Calu3 (cell line): ENCODE results near the gene ZNF580. TPM values are rescaled to one million over a fixed set of nuclear protein-coding genes. Genes with fewer than 3 reads are reported as not detected.

Source experiments
- BruUV-seq: library from RNA; stranded (reverse); fragments of 400-500 nt; replicated peaks from 2 replicates; lab custom pipeline; 2021; lab: Mats Ljungman, UMichigan
- CTCF ChIA-PET: fragments of 300-600 bp; sonication (Branson Sonifier 250); formaldehyde crosslinking; loops from one replicate; lab custom pipeline; 2022; ENCODE audit warnings: antibody characterized with exemption; lab: Charles Lee
- DNase-seq: peaks from one replicate; pipeline ENCODE4 v3.0.0; 2022
- H3K27ac Mint-ChIP-seq: one replicate; pipeline ENCODE4 v1.8.0; 2022; ENCODE audit warnings: mixed read lengths; ENCODE audit not compliant: unreplicated experiment
- H3K27me3 Mint-ChIP-seq: one replicate; pipeline ENCODE4 v1.8.0; 2022; ENCODE audit warnings: mixed read lengths; ENCODE audit not compliant: unreplicated experiment
- H3K36me3 Mint-ChIP-seq: one replicate; pipeline ENCODE4 v1.8.0; 2022; ENCODE audit warnings: mild to moderate bottlenecking, moderate library complexity, mixed read lengths; ENCODE audit not compliant: insufficient read depth, unreplicated experiment
- H3K4me1 Mint-ChIP-seq: one replicate; pipeline ENCODE4 v1.8.0; 2022; ENCODE audit warnings: mild to moderate bottlenecking, low read depth, mixed read lengths; ENCODE audit not compliant: unreplicated experiment
- H3K4me3 Mint-ChIP-seq: one replicate; pipeline ENCODE4 v1.8.0; 2022; ENCODE audit warnings: mild to moderate bottlenecking, low read depth, moderate library complexity, mixed read lengths; ENCODE audit not compliant: unreplicated experiment
- H3K9me3 Mint-ChIP-seq: one replicate; pipeline ENCODE4 v1.8.0; 2022; ENCODE audit warnings: low read depth, mixed read lengths; ENCODE audit not compliant: unreplicated experiment
- intact Hi-C: fragments of 100-400 bp; cut with micrococcal nuclease; formaldehyde crosslinking; loops from one replicate; pipeline ENCODE4 v1.10.0; 2022; ENCODE audit not compliant: unreplicated experiment
- total RNA-seq: library from RNA; stranded (reverse); gene quantifications from 2 replicates; pipeline ENCODE4 v1.2.3, GENCODE V29; 2022
- TF ChIP-seq, protein P1 (sequence below): fragments of 200-600 bp; IDR thresholded peaks from one replicate; pipeline ENCODE4 v1.8.0; 2022; ENCODE audit warnings: antibody characterized with exemption; ENCODE audit not compliant: unreplicated experiment

The ZNF580 gene
- total RNA-seq, 1 experiment from 2014 or later: 35.6 TPM

DNA sequence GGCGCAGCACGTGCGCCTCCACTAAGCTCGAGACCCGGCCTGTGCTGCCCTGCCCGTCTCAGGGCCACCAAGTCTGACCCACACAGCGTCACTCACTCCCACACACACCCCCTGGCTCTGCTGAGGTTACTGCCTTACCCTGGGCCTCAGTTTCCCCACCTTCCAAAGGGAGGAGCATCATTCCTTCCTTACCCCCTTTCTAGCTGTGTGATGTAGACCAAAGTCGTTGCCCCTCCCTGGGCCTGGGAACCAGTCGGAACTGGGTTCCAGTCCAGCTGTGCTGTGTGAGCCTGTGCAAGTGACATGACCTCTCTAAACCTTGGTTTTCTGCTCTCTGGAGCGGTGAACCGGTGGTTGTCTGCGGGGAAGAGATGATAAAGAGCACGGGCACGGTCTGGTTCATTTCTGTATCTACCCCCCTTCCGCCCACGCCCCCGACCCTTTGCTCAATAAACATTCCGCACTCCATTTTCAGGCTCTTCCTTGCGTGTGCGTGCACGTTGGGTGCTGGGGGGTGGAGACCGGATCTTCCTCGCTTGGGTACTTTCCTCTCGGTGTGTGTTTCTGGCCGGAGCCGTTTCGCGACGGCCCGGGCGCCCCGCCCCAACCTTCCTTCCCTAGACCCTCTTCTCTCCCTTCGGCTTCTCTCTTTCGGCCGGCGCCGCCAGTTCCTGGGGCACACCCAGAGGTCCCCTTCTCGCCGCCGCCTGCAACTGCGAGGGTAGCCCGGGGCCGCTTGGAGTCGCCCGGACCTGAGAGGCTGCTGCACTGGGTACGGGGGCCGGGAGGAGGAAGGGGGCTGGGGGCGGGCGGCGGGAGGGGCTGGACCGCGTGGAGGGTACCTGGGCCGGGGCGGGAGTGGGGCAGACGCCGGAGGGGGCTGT lies 2.4 kb downstream of the ZNF580 start, which contains the start of gene ZNF581:
ZNF581 (plus strand) TSS at position 647 of the 884 bp plus-strand sequence. CDS start 923 bp downstream, outside the sequence.
- TF ChIP-seq, protein P1, sequence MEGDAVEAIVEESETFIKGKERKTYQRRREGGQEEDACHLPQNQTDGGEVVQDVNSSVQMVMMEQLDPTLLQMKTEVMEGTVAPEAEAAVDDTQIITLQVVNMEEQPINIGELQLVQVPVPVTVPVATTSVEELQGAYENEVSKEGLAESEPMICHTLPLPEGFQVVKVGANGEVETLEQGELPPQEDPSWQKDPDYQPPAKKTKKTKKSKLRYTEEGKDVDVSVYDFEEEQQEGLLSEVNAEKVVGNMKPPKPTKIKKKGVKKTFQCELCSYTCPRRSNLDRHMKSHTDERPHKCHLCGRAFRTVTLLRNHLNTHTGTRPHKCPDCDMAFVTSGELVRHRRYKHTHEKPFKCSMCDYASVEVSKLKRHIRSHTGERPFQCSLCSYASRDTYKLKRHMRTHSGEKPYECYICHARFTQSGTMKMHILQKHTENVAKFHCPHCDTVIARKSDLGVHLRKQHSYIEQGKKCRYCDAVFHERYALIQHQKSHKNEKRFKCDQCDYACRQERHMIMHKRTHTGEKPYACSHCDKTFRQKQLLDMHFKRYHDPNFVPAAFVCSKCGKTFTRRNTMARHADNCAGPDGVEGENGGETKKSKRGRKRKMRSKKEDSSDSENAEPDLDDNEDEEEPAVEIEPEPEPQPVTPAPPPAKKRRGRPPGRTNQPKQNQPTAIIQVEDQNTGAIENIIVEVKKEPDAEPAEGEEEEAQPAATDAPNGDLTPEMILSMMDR: no peak

DNA sequence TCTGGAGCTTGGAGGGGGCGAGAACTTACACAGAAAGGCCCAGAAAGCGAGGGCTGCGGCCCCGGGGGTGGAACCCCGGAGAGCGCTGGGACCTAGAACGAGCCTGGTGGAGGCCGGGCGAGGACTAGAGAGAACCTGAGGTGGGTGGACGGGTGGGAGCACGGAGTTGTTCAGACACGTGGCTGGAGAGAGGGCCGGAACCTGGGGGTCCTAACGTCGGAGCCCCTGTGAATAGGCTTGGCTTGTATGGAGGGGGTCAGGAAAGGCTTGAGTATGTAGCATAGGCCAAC lies 3.0 kb downstream of the ZNF580 start:
- H3K4me1 Mint-ChIP-seq: peaks cover 34% of the 10 kb centered on the region
- DNase-seq: no peak
- TF ChIP-seq, protein P1: no peak
- no peaks in the 10 kb centered on the region for H3K9me3 Mint-ChIP-seq
- BruUV-seq: no TSS peak
- H3K27me3 Mint-ChIP-seq: no peaks in the 10 kb centered on the region
- intact Hi-C loops: no loop called here
- H3K27ac Mint-ChIP-seq: peak overlapping the region; percentile 73
- H3K4me3 Mint-ChIP-seq: peak overlapping the region; percentile 92
- H3K36me3 Mint-ChIP-seq: peaks cover 85% of the 10 kb centered on the region
- CTCF ChIA-PET: no interaction called here

More for the DNA sequence above, 2.4 kb downstream of the ZNF580 start, which contains the start of gene ZNF581:
- no TSS peak for BruUV-seq
- CTCF ChIA-PET: interaction anchor here (0.6 to 1.3 kb wide), 2 partner anchors 11 to 666 kb away, joined by 3 to 8 read pairs; partner anchors contain the start of gene U2AF2
- intact Hi-C loops: no loop called here
- H3K4me3 Mint-ChIP-seq: peak within 1 kb of the TSS; percentile 92
- no peaks in the 10 kb centered on the region for H3K9me3 Mint-ChIP-seq
- peak within 1 kb of the TSS; percentile 73 for H3K27ac Mint-ChIP-seq
- H3K27me3 Mint-ChIP-seq: no peaks in the 10 kb centered on the region
- peaks cover 34% of the 10 kb centered on the region for H3K4me1 Mint-ChIP-seq
- H3K36me3 Mint-ChIP-seq: peaks cover 79% of the 10 kb centered on the region
- peak; percentile 85 for DNase-seq

DNA sequence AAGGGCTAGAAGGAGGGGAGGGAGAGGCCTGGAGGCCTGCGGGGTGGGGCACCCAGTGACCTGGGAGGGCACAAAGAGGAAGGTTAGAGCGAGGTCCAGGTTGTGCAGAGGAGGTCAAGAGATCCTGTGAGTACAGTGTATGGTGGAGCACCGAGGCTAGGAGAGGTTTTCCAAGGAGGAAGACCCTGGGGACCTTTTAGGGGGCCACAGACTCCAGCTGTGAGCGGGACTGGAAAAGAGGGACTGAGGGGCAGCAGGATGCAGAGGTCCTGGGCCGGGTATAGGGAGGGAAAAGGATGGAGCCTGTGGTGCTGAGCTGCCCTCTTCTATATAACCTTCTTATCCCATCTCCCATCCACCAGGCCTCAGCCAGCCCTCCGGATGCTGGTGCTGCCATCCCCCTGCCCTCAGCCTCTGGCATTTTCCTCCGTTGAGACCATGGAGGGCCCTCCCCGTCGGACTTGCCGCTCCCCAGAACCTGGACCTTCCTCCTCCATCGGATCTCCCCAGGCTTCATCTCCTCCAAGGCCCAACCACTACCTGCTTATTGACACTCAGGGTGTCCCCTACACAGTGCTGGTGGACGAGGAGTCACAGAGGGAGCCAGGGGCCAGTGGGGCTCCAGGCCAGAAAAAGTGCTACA lies 3.5 kb downstream of the ZNF580 start:
- intact Hi-C loops: no loop called here
- H3K27ac Mint-ChIP-seq: peak overlapping the region; percentile 73
- BruUV-seq: no TSS peak
- peak overlapping the region; percentile 92 for H3K4me3 Mint-ChIP-seq
- H3K36me3 Mint-ChIP-seq: peaks cover 87% of the 10 kb centered on the region
- peaks cover 34% of the 10 kb centered on the region for H3K4me1 Mint-ChIP-seq
- no peaks in the 10 kb centered on the region for H3K9me3 Mint-ChIP-seq
- TF ChIP-seq, protein P1: no peak
- no peaks in the 10 kb centered on the region for H3K27me3 Mint-ChIP-seq
- CTCF ChIA-PET: no interaction called here
- no peak for DNase-seq

DNA sequence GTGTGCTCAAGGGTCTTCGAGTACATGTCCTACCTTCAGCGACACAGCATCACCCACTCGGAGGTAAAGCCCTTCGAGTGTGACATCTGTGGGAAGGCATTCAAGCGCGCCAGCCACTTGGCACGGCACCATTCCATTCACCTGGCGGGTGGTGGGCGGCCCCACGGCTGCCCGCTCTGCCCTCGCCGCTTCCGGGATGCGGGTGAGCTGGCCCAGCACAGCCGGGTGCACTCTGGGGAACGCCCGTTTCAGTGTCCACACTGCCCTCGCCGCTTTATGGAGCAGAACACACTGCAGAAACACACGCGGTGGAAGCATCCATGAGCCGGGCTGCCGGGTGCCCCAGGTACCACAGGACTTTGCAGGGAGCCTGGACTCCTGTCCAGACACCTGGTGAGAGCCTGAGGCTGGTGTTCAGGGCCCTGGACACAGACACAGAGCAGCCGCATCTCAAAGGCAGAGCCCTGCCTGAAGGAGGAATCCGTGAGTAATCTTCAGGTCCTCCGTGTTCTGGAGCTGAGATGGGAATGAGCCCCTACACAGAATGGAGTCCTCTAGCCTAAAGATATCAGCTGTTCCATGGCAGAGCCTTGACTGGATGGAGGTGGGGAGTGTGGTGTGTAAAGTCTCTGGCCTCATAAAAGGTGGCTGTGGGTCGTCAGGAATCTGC lies 4.2 kb downstream of the ZNF580 start:
- peaks cover 91% of the 10 kb centered on the region for H3K36me3 Mint-ChIP-seq
- DNase-seq: no peak
- H3K27ac Mint-ChIP-seq: peak overlapping the region; percentile 73
- intact Hi-C loops: no loop called here
- CTCF ChIA-PET: no interaction called here
- no peaks in the 10 kb centered on the region for H3K27me3 Mint-ChIP-seq
- peaks cover 34% of the 10 kb centered on the region for H3K4me1 Mint-ChIP-seq
- H3K9me3 Mint-ChIP-seq: no peaks in the 10 kb centered on the region
- BruUV-seq: TSS peak; percentile 56
- TF ChIP-seq, protein P1: no peak
- H3K4me3 Mint-ChIP-seq: peak overlapping the region; percentile 92
